A549 (cell line): Measurements from ENCODE around the gene TRIM7. TPM values are rescaled to one million over a fixed set of nuclear protein-coding genes. Genes with fewer than 3 reads are reported as not detected.

ENCODE experiments used
- ATAC-seq, 2 experiments: fragments of 200-7000 bp in 1 of 2; fragments of >200 bp in 1 of 2; cut with Nextera tagmentation in 1 of 2; cut with Tn5 transposase in 1 of 2; 3 replicates each; pipeline versions ENCODE4 v1.8.0 to v1.9.1; 2018 to 2020; ENCODE audit warnings: mild to moderate bottlenecking in 1 of 2, moderate library complexity in 1 of 2
- CTCF ChIA-PET: fragments of 300-600 bp; sonication (Branson Sonifier 250); formaldehyde crosslinking; extraction: SDS; loops from one replicate; lab custom pipeline; 2021; ENCODE audit warnings: antibody characterized with exemption, inconsistent platforms; lab: Yijun Ruan, JAX
- POLR2A ChIA-PET: fragments of 350-600 bp; formaldehyde crosslinking; extraction: SDS; loops from one replicate; lab custom pipeline; 2021; ENCODE audit warnings: antibody characterized with exemption, inconsistent platforms; lab: Yijun Ruan, JAX
- DNase-seq, 2 experiments: peaks; one replicate each; pipeline versions ENCODE4 v3.0.0 to v3.0.0-alpha.2; 2011 to 2016; ENCODE audit warnings: low read depth in 1 of 2, low spot score in 1 of 2
- FAIRE-seq: peaks from 2 replicates; lab custom pipeline; 2011; peaks lifted over from hg19 to GRCh38; lab: Jason Lieb, UNC
- H3K27ac ChIP-seq, 2 experiments: fragments of >200 bp; sonication (Bioruptor Twin); formaldehyde crosslinking; 3 replicates each; pipeline ENCODE4 v1.5.1; 2016 to 2017
- H3K4me1 ChIP-seq: fragments of >200 bp; sonication (Bioruptor Twin); formaldehyde crosslinking; 3 replicates; pipeline ENCODE4 v1.6.1; 2016
- H3K4me2 ChIP-seq: fragments of >200 bp; sonication (Bioruptor Twin); formaldehyde crosslinking; 3 replicates; pipeline ENCODE4 v1.6.1; 2016
- H3K4me3 ChIP-seq: fragments of >200 bp; sonication (Bioruptor Twin); formaldehyde crosslinking; 3 replicates; pipeline ENCODE4 v1.5.1; 2016
- H3K9me3 ChIP-seq: fragments of >200 bp; sonication (Bioruptor Twin); formaldehyde crosslinking; 3 replicates; pipeline ENCODE4 v1.6.1; 2016
- BHLHE40 ChIP-seq: IDR thresholded peaks from 2 replicates; pipeline ENCODE4 v1.6.1; 2012; ENCODE audit warnings: low read depth, low read length, inconsistent platforms
- CHD2 ChIP-seq: fragments of 150-350 bp; IDR thresholded peaks from 2 replicates; pipeline ENCODE4 v1.6.1; 2014; ENCODE audit warnings: low read length; ENCODE audit not compliant: partially characterized antibody
- EHMT2 ChIP-seq: fragments of 200-600 bp; sonication (generic); IDR thresholded peaks from 2 replicates; pipeline ENCODE4 v1.6.1; 2016; ENCODE audit warnings: antibody characterized with exemption, low read depth, mild to moderate bottlenecking, moderate library complexity
- FOSB ChIP-seq: fragments of 250-450 bp; sonication (Bioruptor Pico); IDR thresholded peaks from 2 replicates; pipeline ENCODE4 v1.5.0; 2020; ENCODE audit warnings: mild to moderate bottlenecking, moderate library complexity
- HOXB13 ChIP-seq: fragments of 250-450 bp; sonication (Bioruptor Pico); IDR thresholded peaks from 2 replicates; pipeline ENCODE4 v1.5.0; 2020; ENCODE audit warnings: low read depth, mild to moderate bottlenecking, moderate library complexity
- MAZ ChIP-seq: fragments of 150-350 bp; IDR thresholded peaks from 2 replicates; pipeline ENCODE4 v1.6.1; 2014; ENCODE audit warnings: antibody characterized with exemption, low read depth, low read length, borderline replicate concordance
- POLR2AphosphoS2 ChIP-seq: conservative IDR thresholded peaks from 2 replicates; pipeline ENCODE4 v1.6.1; 2012; ENCODE audit warnings: low read length, improper control_type of control experiment, inconsistent platforms
- RCOR1 ChIP-seq: fragments of 150-350 bp; IDR thresholded peaks from 2 replicates; pipeline ENCODE4 v1.6.1; 2014; ENCODE audit warnings: antibody characterized with exemption, low read length, low read depth
- SMC3 ChIP-seq: fragments of >200 bp; sonication (Bioruptor Twin); formaldehyde crosslinking; IDR thresholded peaks from 3 replicates; pipeline ENCODE4 v1.6.1; 2018; ENCODE audit warnings: inconsistent platforms
- WGBS: methylation state at CpG from one replicate; pipeline ENCODE4 v1.1.6; 2017; ENCODE audit errors: missing lambda C conversion rate; 5-methylcytosine and 5-hydroxymethylcytosine counted together
- polyA plus RNA-seq, 4 experiments: library from polyadenylated mRNA; depleted of rRNA in 3 of 4; stranded (reverse); fragments of >200 nt; fragmentation: RNase III in 1 of 4; extraction: RNeasy Plus Mini Kit Qiagen cat#74134 plus additional on column Dnase treatment in 1 of 4; gene quantifications; 2 replicates in 3 of 4; 3 replicates in 1 of 4; pipeline ENCODE4 v1.2.3, GENCODE V29; 2011 to 2017
- TF ChIP-seq, protein P1 (sequence below): fragments of 450-650 bp; IDR thresholded peaks from 2 replicates; pipeline ENCODE4 v1.6.1; 2014; ENCODE audit warnings: antibody characterized with exemption
- TF ChIP-seq, protein P2 (sequence below): fragments of >200 bp; sonication (Bioruptor Twin); formaldehyde crosslinking; IDR thresholded peaks from 3 replicates; pipeline ENCODE4 v1.6.1; 2016
- TF ChIP-seq, protein P3 (sequence below): IDR thresholded peaks from 2 replicates; pipeline ENCODE4 v1.6.1; 2012
- TF ChIP-seq, protein P4 (sequence below): IDR thresholded peaks from 2 replicates; pipeline ENCODE4 v1.6.1; 2012

Gene TRIM7
- polyA plus RNA-seq, 2 of the 4 experiments (the other 2 are of a cell fraction) = 21.8 to 30.7 TPM

DNA sequence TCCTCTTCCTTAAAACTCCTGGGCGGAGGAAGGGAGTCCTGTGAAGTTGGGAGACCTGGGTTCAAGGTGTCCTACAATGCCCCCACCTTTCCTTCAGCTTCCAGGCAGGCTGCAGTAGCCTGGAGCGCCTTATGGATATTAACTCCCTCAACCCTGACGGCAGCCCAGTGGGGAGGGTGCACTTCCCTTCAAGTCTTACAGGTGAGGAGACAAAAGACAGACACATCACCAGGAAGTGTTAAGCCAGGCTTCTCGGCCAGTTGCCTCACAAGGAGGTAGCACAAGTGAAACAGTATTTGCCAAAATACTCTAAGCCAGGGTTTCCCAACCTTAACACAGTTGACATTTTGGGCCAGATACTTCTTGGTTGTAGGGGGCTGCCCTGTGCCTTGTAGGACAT is 4.2 kb downstream of the TRIM7 start (continued):
- TF ChIP-seq, protein P1, sequence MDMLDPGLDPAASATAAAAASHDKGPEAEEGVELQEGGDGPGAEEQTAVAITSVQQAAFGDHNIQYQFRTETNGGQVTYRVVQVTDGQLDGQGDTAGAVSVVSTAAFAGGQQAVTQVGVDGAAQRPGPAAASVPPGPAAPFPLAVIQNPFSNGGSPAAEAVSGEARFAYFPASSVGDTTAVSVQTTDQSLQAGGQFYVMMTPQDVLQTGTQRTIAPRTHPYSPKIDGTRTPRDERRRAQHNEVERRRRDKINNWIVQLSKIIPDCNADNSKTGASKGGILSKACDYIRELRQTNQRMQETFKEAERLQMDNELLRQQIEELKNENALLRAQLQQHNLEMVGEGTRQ = no peak

DNA sequence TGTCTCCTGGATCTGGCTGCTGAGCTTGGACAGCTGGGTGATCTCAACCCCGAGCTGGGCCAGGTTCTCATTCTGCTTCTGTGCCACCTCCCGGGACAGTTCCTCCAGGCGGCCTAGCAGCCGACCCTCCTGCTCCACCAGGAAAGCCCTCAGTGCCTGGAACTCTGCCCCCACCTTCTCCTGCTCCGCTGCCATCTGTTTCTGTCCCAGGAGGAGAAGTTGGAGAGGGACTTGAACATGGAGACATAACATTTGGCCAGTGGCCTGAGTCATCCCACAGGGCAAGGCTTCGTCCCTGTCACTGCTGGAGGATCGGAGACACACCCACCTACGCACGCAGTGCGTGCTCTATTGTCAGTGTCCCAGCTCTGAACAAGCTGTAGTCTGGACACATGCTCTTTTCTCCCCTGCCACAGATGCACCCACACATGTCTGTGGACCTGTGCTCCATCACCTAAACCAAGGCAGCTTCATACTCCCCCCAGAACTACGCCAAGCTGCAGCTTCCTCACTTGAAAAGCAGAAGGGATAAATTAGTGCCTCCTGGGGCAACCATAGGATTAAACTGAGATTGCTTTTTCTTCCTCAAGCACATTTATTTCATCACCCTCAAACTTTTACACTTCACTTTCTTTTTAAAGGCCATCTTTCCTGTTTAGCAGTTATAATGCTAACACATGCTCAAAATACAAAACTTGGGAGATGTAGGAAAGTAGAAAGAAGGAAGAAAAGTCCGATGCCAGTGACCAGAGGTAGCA is 4.9 kb downstream of the TRIM7 start:
- ATAC-seq (no peak), FAIRE-seq (no peak), DNase-seq (no peak)
- POLR2A ChIA-PET = interaction anchor here (1.0 kb wide), 1 partner anchor 8 kb away, joined by 3 read pairs; no protein-coding TSS in a partner anchor
- TF ChIP-seq HOXB13 (CRISPR knock-in tag) (no peak), SMC3 (no peak), BHLHE40 (no peak), FOSB (CRISPR knock-in tag) (no peak), EHMT2 (no peak), CHD2 (no peak), RCOR1 (no peak)
- TF ChIP-seq, protein P2, sequence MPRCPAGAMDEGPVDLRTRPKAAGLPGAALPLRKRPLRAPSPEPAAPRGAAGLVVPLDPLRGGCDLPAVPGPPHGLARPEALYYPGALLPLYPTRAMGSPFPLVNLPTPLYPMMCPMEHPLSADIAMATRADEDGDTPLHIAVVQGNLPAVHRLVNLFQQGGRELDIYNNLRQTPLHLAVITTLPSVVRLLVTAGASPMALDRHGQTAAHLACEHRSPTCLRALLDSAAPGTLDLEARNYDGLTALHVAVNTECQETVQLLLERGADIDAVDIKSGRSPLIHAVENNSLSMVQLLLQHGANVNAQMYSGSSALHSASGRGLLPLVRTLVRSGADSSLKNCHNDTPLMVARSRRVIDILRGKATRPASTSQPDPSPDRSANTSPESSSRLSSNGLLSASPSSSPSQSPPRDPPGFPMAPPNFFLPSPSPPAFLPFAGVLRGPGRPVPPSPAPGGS = no peak
- TF ChIP-seq, protein P1 = no peak
- TF ChIP-seq, protein P3, sequence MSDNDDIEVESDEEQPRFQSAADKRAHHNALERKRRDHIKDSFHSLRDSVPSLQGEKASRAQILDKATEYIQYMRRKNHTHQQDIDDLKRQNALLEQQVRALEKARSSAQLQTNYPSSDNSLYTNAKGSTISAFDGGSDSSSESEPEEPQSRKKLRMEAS = no peak
- 87% methylated on average over 12 of the region's 12 CpGs for WGBS
- H3K9me3 ChIP-seq = no peaks in the 10 kb centered on the region
- CTCF ChIA-PET = interaction anchor here (0.9 to 1.6 kb wide), 3 partner anchors 9 to 41 kb away, joined by 3 to 4 read pairs (median 4); partner anchors contain the start of gene TRIM41
- no peak overlapping the region for H3K4me2 ChIP-seq
- H3K4me3 ChIP-seq = no peak overlapping the region
- no peak overlapping the region for H3K27ac ChIP-seq
- H3K4me1 ChIP-seq = peaks cover 15% of the 10 kb centered on the region; the same call in 2 of the 3 replicates

DNA sequence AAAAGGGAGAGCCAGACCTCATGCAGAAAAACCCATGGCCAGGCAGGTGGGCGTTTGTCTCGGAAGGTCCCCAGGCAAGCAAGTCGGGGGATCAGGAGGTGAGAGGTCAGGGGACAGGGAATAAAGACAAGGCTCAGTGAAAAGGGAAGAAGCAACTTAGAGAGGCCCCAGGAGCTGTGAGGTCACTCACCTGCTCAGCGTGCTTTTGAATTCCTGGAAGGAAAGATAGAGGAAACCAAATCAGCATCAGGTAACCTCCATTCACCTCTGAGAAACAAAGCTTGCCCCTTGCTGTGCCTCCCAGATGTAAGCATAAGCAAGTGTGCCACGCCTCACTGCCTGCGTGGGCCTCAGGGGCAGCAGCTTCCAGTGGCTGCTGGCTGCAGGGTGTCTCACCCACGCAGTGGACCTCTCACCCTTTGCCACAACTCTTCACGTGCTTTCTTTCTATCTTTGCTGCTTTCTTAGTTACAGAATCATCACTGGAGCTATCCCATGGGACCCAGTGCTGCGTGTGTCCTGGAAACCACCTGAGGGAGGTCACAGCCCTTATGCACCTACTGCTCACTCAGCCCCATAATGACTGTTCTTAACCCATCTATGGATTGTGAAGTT is 6.0 kb downstream of the TRIM7 start:
- Histone ChIP-seq H3K4me3 (no peak overlapping the region), H3K27ac (no peak overlapping the region), H3K9me3 (no peaks in the 10 kb centered on the region), H3K4me2 (no peak overlapping the region)
- ATAC-seq (no peak), FAIRE-seq (no peak)
- ChIA-PET CTCF (interaction anchor here (1.0 to 1.8 kb wide), 3 partner anchors 18 to 40 kb away, joined by 4 to 5 read pairs (median 4); partner anchors contain the start of gene TRIM41), POLR2A (interaction anchor here (0.6 to 1.0 kb wide), 2 partner anchors 7 to 619 kb away, joined by 3 to 7 read pairs; no protein-coding TSS in a partner anchor)
- 75% methylated on average over 9 of the region's 9 CpGs for WGBS
- TF ChIP-seq MAZ = no peak
- TF ChIP-seq, protein P4, sequence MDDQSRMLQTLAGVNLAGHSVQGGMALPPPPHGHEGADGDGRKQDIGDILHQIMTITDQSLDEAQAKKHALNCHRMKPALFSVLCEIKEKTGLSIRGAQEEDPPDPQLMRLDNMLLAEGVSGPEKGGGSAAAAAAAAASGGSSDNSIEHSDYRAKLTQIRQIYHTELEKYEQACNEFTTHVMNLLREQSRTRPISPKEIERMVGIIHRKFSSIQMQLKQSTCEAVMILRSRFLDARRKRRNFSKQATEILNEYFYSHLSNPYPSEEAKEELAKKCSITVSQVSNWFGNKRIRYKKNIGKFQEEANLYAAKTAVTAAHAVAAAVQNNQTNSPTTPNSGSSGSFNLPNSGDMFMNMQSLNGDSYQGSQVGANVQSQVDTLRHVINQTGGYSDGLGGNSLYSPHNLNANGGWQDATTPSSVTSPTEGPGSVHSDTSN = no peak
- TF ChIP-seq FOSB (CRISPR knock-in tag) = no peak
- TF ChIP-seq CHD2 = no peak
- no peak for TF ChIP-seq POLR2AphosphoS2
- TF ChIP-seq, all 56 proteins: peak for 0
- no peak for DNase-seq
- H3K4me1 ChIP-seq = peaks cover 15% of the 10 kb centered on the region; the same call in 2 of the 3 replicates
